Limb (tissue), 2 donors: ENCODE results near the gene MYBPC1.
"Not testable (repeated sequence)": the region's sequence is repeated elsewhere in the genome, so short reads cannot be mapped to it uniquely, and the experiment has no call there.

Source experiments
- DNase-seq, 2 donors: peaks; one replicate each; pipeline ENCODE4 v3.0.0-alpha.2; 2016; ENCODE audit errors: extremely low spot score in 2 of 2

The MYBPC1 gene

GRCh38 chr12:101729842-101730241, 135.1 kb downstream of the MYBPC1 start:
- DNase-seq = no peak

- DNase-seq = no peak
These were observed 137.5 kb downstream of the MYBPC1 start for GRCh38 chr12:101732318-101732717.

- DNase-seq = no peak
These were observed 138.4 kb downstream of the MYBPC1 start for GRCh38 chr12:101733166-101733565.

GRCh38 chr12:101734482-101734881, 139.7 kb downstream of the MYBPC1 start:
- not testable (repeated sequence) for DNase-seq
